Duodenal mucosa (tissue), 2 donors: ENCODE measurements around the gene ANKHD1.
"Not testable (repeated sequence)": the region's sequence is repeated elsewhere in the genome, so short reads cannot be mapped to it uniquely, and the experiment has no call there.

Experiments used
- H3K27ac ChIP-seq: one replicate; pipeline ENCODE4 v1.7.0; 2013; ENCODE audit warnings: low read depth, low read length
- H3K27me3 ChIP-seq, 2 donors: one replicate each; pipeline ENCODE4 v1.7.0; 2013; ENCODE audit warnings: low read length in 2 of 2, control low read depth in 1 of 2; ENCODE audit not compliant: insufficient read depth in 2 of 2, control insufficient read depth in 1 of 2
- H3K36me3 ChIP-seq, 2 donors: one replicate each; pipeline ENCODE4 v1.7.0; 2013; ENCODE audit warnings: low read length in 2 of 2, control low read depth in 1 of 2; ENCODE audit not compliant: insufficient read depth in 2 of 2, control insufficient read depth in 1 of 2
- H3K4me1 ChIP-seq, 2 donors: one replicate each; pipeline ENCODE4 v1.7.0; 2013; ENCODE audit warnings: low read length in 2 of 2, control low read depth in 1 of 2; ENCODE audit not compliant: insufficient read depth in 2 of 2, control insufficient read depth in 1 of 2
- H3K4me3 ChIP-seq, 2 donors: one replicate each; pipeline ENCODE4 v1.7.0; 2013; ENCODE audit warnings: low read length in 2 of 2, low read depth in 1 of 2
- H3K9ac ChIP-seq, 2 donors: one replicate each; pipeline ENCODE4 v1.7.0; 2013; ENCODE audit warnings: low read length in 2 of 2, low read depth in 1 of 2
- H3K9me3 ChIP-seq, 2 donors: one replicate each; pipeline ENCODE4 v1.7.0; 2013; ENCODE audit warnings: low read length in 2 of 2, control low read depth in 1 of 2; ENCODE audit not compliant: control insufficient read depth in 1 of 2

Gene ANKHD1

DNA sequence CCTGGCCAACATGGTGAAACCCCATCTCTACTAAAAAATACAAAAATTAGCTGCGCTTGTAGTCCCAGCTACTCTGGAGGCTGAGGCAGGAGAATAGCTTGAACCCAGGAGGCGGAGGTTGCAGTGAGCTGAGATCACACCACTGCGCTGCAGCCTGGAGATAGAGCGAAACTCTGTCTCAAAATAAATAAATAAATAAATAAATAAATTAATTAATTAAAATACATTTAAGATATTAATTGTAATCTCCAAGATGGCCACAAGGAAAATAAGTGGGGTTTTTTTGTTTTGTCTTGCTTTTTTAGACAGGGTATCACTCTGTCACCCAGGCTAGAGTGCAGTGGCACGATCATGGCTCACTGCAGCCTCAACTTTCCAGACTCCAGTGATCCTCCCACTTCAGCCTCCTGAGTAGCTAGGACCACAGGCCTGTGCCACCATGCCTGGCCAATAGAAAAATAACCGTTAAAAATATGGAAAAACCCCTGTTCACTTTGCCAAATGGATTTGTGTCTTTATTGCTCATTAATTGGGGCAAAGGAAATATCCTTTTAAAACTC is 177.6 kb downstream of the ANKHD1 start:
- not testable (repeated sequence) for H3K9me3 ChIP-seq, H3K9ac ChIP-seq, H3K27me3 ChIP-seq

DNA sequence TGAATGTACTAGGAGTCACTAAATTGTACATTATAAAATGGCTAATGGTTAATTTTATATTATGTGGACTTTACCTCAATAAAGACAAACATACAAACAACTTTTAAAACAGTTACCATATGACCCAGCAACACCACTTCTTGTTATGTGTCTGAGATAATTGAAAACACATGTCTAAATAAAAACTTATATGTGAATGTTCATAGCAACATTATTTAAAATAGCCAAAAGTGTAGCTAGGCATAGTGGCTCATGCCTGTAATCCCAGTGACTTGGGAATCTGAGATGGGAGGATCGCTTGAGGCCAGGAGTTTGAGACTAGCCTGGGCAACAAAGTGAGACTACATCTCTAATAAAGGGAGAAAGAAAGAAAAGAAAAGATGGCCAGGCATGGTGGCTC is 185.9 kb downstream of the ANKHD1 start:
- Histone ChIP-seq H3K4me3 (no peak overlapping the region), H3K9ac (no peak overlapping the region), H3K27me3 (no peaks in the 10 kb centered on the region), H3K9me3 (no peaks in the 10 kb centered on the region), H3K27ac (no peak overlapping the region), H3K4me1 (no peaks in the 10 kb centered on the region), H3K36me3 (no peaks in the 10 kb centered on the region)

More for the DNA sequence above, 177.6 kb downstream of the ANKHD1 start:
- not testable (repeated sequence) for H3K4me1 ChIP-seq, H3K36me3 ChIP-seq, H3K27ac ChIP-seq, H3K4me3 ChIP-seq

DNA sequence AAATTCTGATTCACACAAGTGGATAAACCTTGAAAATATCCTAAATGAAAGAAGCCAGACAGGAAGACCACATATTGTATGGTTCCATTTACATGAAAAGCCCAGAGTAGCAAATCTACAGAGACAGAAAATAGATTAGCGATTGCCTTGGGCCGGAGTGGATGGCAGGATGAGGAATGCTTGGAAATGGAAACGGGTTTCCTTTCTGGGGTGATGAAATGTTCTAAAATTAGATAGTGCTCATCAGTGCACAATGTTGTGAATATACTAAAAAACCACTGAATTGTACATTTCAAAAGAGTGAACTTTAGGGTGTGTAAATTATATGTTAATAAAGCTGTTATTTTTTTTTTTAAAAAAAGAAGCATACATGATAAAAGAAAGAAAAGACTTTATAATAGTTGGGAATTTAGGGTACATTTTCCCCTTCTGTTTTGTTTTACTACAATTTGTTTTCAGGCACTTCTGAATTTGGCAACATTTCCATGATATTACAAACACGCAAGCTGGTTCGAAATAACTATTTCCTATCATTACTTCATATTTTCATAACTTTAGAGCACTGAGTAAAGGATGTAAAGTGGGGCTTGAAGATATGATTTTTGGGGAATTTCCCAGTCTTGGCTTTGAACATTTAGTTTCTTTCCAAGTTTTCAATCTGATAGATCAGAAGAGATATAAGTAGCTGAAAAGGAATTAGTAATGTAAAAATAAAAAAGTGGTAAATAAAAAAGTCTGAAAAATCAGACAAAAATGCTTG is 186.9 kb downstream of the ANKHD1 start:
- Histone ChIP-seq H3K9me3 (no peaks in the 10 kb centered on the region), H3K27me3 (no peaks in the 10 kb centered on the region), H3K9ac (no peak overlapping the region), H3K4me3 (no peak overlapping the region), H3K27ac (peak overlapping the region; percentile 20), H3K36me3 (no peaks in the 10 kb centered on the region), H3K4me1 (no peaks in the 10 kb centered on the region)
